SH-SY5Y (cell line): ENCODE measurements around the gene ANTXR1.

Experiments used
- GATA2 ChIP-seq: IDR thresholded peaks from 2 replicates; pipeline ENCODE4 v1.6.1; 2011; ENCODE audit warnings: mild to moderate bottlenecking, low read depth, low read length
- GATA3 ChIP-seq: IDR thresholded peaks from 2 replicates; pipeline ENCODE4 v1.6.1; 2011; ENCODE audit warnings: low read depth, mild to moderate bottlenecking, low read length, moderate library complexity

The ANTXR1 gene

DNA sequence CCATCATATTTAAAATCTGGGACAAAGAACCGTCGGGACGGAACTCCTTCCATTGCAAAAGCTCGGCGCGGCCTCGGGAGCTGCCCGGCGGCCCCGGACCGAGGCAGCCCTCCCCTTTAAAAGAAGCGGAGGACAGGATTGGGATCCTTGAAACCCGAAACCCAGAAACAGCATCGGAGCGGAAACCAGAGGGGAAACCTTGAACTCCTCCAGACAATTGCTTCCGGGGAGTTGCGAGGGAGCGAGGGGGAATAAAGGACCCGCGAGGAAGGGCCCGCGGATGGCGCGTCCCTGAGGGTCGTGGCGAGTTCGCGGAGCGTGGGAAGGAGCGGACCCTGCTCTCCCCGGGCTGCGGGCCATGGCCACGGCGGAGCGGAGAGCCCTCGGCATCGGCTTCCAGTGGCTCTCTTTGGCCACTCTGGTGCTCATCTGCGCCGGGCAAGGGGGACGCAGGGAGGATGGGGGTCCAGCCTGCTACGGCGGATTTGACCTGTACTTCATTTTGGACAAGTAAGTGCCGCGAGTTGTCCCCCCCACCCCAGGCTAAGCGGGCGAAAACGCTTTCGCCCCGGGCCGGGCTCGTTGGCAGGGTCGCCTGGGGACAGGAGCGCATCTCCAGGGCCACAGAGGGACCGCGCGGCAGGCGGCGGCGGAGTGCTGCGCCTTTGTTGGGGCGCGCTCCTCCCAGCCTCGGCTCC is at the start of gene ANTXR1:
TSS of gene ANTXR1 (plus strand) at position 38 of the 698 bp plus-strand sequence. CDS start at position 359, 321 bp downstream.
- TF ChIP-seq GATA3 (no peak), GATA2 (no peak)

DNA sequence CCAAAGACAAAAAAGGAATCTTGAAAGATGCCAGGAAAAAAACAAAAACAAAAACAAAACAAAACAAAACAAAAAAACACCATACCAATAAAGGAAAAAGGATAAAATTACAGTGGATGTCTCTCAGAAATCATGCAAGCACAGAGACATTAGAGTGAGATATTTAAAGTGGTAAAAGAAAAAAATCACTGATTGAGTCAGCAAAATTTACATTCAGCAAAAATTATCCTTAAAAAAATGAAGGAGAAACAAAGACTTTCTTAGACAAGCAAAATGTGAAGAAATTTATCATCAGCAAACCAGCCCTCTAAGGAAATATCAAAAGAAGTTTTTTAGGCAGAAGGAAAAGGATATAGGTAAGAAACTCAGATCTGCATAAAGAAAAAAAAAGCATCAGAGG is 48.7 kb upstream of the ANTXR1 start:
- TF ChIP-seq GATA3 (no peak), GATA2 (no peak)

DNA sequence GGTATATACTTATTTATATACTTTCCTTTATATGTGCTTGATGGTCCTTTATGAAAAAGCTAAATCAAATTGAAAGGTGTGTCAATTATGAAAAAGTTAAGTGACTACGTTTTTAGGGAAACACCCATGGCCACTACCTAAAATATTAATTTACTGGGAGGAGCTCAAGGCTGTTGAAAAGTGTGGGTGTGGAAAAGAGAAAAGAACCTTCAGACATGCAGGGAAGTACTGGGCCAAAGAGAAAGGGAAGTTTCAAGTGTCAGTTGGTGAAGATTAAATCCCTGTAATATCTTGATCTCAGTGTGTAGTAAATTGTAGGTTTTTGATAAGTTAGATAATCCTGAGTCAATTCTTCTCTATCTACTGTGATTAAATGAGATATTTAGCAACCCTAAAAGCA is 44.8 kb upstream of the ANTXR1 start:
- TF ChIP-seq GATA3 (no peak), GATA2 (no peak)

- TF ChIP-seq GATA2 (no peak), GATA3 (no peak)
Observed at GRCh38 chr2:68969736-68970490, 43.1 kb upstream of the ANTXR1 start.

DNA sequence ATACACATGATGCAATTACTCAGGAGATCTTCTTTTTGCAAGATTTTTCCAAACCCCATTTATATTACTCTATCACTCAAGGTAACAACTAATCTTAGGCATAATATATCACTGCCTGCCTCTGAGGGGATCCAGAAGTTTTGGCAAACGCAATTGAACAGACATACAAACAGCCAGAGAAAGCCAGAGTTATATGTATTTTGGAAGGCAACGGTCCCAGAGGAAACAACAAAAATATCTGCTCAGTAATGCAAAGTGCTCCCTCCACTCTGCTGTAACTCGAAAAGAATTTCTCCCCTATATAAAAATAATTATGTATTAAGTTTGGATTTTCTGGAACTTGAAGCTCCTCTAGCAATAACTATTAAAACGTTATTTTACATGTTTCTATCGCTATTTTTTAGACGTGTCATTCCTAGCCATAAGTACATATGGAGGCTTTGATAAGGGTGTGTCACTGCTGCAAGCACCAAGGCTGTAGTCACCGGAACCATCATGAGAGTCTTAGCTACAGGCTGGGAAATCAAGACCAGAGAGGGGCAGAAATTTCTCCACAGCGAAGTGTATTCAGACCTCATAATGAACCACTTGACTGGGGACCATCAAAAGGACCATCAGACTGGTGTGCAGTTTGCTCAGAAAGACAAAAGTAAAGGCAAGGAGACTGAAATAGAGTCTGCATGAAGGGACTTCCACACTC is 42.3 kb upstream of the ANTXR1 start:
- TF ChIP-seq GATA2 (no peak), GATA3 (no peak)

DNA sequence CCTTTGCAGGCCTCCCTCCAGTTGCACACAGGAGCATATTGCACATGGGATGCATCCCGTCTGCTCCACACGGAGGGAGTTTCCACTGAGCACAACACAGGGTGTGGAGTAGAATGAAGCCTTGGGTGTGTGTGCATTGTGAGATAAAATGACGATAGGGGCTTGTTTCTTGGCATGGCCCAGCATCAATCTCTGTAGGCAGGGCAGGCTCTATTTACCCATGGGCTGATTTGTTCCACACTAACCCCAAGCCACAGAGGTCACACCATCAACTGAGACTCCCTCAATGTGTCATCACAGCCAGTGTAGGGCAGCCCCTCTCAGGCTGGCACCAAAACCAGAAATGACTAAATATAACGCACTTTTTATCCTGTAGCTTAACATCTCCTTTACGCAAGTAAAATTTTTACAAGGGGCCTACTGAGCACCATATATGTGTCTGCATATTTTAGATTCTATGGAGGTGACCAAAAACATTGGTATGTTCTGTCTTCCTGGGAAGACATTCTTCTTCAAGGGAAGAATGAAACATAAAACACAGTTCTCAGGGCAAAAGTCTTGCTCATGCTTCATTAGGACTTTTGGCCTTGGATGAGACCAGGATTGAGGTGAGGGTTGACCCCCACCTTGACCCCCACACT is 41.3 kb upstream of the ANTXR1 start:
- TF ChIP-seq GATA3 (no peak), GATA2 (no peak)

- TF ChIP-seq GATA3 (no peak), GATA2 (no peak)
Observed at GRCh38 chr2:68974251-68974650, 38.7 kb upstream of the ANTXR1 start, which contains the start of gene GKN1. Gene GKN1 (plus strand): TSS chr2:68974636. CDS start chr2:68974678, 42 bp downstream.

- TF ChIP-seq GATA2, result no peak
- TF ChIP-seq GATA3, result no peak
Observed at GRCh38 chr2:68974946-68975665, 37.9 kb upstream of the ANTXR1 start.

GRCh38 chr2:68975844-68976243 is 37.1 kb upstream of the ANTXR1 start:
- TF ChIP-seq GATA2, result no peak
- no peak for TF ChIP-seq GATA3

DNA sequence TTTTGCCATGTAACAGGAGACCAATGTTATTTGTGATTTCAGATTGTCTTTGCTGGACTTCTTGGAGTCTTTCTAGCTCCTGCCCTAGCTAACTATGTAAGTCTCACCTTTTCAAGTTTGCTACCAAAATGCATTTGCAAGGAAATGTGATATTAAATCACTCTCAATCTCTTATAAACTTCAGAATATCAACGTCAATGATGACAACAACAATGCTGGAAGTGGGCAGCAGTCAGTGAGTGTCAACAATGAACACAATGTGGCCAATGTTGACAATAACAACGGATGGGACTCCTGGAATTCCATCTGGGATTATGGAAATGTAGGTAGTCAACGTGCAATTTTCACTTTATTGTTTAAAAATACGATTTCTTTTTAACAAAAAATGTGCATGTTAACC is 35.5 kb upstream of the ANTXR1 start:
- TF ChIP-seq GATA3 (no peak), GATA2 (no peak)

- no peak for TF ChIP-seq GATA3
- no peak for TF ChIP-seq GATA2
Observed at GRCh38 chr2:68978098-68978497, 34.9 kb upstream of the ANTXR1 start.

DNA sequence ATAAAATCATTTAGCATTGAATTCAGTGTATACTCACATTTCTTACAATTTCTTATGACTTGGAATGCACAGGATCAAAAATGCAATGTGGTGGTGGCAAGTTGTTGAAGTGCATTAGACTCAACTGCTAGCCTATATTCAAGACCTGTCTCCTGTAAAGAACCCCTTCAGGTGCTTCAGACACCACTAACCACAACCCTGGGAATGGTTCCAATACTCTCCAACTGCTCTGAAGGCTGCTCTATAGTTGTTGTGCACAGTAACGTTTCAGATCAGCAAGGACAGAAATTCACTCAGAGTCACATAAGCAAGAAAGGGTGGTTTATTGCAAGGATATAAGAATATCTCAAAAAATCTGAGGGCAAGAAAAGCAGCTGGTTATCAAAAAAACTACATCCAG is 32.0 kb upstream of the ANTXR1 start:
- no peak for TF ChIP-seq GATA3
- TF ChIP-seq GATA2, result no peak

GRCh38 chr2:68987021-68987503 is 25.9 kb upstream of the ANTXR1 start:
- TF ChIP-seq GATA3 (no peak), GATA2 (no peak)

DNA sequence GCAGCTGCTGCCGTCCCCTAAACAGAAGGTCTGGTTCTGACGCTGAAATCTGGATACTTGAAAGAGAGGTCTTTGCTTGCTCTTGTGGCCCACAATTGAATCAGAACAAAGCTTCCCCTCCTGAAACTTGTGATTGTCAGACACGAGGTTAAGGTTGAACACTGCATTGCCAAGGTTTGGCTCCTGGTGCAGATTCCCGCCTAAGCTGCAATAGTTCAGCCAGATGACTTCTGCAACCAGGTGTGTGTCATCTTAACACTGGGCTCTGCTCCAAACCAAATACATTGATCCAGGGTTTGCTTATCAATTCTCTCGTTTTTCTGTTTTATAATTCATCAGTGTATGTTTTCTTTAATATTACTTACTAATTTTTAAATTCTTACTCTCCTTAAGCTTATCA is 23.9 kb upstream of the ANTXR1 start:
- no peak for TF ChIP-seq GATA3
- no peak for TF ChIP-seq GATA2
